HG02943 (cell line): ENCODE results near the gene IGSF21.

ENCODE experiments used
- ATAC-seq: cut with Tn5 transposase; IDR thresholded peaks from one replicate; pipeline ENCODE4 v1.9.1; 2021; ENCODE audit warnings: mild to moderate bottlenecking, low read depth, moderate library complexity; ENCODE audit not compliant: unreplicated experiment

Gene IGSF21

GRCh38 chr1:18107369-18108298 is at the start of gene IGSF21:
Gene IGSF21 (plus strand): TSS chr1:18107798. CDS start chr1:18108129, 331 bp downstream.
- no peak for ATAC-seq

- ATAC-seq, result no peak
These were observed 49.2 kb upstream of the IGSF21 start for GRCh38 chr1:18058206-18058921.

DNA sequence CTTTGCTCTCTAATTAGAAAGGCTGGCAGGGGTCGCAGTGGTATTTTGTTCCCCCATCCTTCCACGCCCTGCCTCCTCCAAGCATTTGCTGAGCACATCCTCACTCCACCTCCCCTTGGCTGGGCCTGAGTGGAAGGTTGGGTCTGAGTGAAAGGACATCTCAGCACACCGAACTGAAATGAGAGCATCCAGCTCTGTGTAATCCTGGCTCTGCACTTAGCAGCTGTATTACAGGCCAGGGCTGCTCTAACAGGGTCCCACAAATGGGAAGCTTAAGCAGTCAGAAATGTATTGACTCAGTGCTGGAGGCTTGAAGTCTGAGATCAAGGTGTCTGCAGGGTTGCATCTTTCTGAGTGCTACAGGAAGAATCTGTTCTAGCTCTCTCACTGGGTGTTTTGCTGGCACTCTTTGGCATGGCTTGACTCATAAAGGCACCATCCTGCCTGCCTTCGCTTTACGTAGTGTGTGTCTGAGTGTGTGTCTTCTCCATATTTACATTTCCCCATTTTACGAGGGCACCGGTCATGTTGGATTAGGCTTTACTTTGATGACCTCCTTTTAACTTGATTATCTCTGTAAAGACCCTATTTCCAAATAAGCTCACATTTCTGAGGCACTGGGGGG is 48.5 kb upstream of the IGSF21 start:
- no peak for ATAC-seq

GRCh38 chr1:18060366-18060765 is 47.2 kb upstream of the IGSF21 start:
- no peak for ATAC-seq

DNA sequence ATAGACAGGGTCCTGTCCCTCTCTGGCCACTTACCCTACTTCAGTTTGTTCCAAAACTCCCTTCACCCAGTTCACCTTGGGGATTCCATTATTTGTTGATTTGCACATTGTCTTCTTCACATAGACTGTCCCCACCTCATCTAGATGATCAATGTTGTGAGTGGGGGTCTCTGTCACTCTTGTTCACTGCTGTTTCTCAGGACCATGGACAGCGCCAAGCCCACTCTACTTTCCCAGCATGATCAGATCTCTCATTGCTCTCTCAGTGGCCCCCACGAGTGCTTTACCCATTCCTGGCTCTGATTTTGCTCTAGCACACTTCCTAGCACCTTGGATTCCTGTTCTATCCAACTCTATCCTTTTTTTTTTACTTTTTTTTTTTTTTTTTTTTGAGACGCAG is 45.4 kb upstream of the IGSF21 start:
- ATAC-seq, result no peak

DNA sequence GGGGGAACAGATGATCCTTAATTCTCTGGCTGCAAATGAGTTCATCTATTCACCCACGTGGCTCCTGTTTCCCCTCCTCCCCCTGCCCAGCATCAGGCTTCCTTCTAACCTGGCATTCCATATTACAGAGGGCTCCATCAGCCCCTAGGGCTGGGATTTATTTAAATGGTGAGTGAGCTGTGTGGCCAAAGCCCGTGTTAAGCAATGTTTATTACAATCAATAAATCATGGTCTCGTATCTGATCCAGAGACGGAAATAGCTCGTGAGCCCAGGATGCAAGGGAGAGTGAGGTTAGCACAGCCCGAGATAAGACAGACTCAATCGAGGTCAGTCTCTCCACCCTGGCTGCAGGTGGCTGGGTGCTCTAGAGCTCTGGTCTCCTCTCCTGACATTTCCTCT is 43.1 kb upstream of the IGSF21 start:
- ATAC-seq, result no peak

DNA sequence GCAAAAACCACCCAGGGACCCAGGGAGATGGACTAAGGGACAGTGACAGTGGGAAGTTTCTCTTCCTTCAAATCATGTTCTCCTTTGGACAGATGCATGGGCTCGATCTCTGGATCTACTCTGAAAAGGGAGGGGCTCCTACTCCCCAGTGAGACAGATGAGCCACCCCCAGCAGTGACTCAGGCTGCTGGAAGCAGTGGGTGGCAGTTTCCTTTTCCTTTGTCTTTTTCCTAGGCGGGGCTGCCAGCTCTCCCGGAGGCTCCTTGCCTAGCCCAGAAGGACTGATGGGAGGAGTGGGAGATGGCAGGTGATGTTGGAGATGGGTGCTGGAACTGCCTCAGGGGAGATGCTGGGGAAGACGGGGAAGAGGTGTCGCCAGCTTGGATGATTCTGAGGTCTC is 41.0 kb upstream of the IGSF21 start:
- no peak for ATAC-seq

- ATAC-seq, result no peak
These were observed 37.7 kb upstream of the IGSF21 start for GRCh38 chr1:18069903-18070302.

- ATAC-seq, result no peak
These were observed 35.5 kb upstream of the IGSF21 start for GRCh38 chr1:18072066-18072465.

DNA sequence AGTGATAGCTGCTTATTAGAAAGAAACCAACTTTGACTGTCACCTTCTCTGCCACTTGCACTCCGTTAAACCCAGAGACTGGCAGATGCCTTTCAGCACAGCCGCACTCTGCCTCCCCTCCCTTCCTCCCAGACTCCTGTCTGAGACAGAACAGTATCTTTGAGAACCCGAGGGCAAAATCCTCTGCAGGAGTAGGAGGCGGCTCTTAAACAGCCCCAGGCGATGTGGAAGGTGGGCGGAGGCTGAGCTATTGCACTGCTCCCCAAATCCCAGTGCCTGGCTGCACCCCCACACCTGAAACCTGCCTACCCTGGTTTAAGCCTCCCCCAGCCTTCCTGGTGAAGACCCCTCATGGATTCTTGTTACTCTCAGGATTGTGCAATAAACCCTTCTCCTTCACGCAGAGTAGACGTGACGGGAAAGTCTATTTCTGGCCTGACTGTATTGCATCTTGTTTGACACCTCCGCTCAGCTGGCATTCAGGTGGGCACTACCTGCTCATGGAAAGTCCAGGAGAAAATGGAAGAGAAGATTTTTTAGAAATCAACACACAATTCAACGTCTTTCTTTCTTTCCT is 34.4 kb upstream of the IGSF21 start:
- no peak for ATAC-seq

DNA sequence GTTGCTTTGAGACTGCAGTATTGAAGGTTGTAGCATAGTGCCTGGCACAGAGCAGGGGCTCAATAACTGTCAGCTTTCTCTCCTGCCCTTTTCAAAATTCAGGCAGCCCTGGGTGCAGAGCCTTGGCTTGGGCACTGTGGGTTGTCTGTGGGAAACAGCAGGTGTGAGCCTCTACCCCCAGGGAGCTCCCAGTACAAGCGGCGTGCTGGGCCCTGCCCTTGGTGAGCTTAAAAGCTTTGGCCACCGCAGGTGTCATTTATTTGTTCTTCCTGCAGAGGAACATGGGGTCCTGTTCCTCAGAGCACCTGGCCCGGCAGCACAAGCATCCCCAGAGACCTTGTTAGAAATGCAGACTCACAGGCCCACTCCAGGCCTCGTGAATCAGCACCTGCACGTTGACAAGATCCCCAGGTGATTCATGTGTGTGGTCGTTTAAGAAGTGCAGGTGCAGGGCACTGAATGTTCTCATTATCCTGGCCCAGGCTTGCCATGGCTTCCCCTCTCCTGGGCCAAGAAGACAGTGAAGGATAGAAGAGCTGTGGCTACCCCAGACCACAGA is 29.9 kb upstream of the IGSF21 start:
- ATAC-seq, result no peak

- no peak for ATAC-seq
These were observed 27.5 kb upstream of the IGSF21 start for GRCh38 chr1:18079941-18080735.

DNA sequence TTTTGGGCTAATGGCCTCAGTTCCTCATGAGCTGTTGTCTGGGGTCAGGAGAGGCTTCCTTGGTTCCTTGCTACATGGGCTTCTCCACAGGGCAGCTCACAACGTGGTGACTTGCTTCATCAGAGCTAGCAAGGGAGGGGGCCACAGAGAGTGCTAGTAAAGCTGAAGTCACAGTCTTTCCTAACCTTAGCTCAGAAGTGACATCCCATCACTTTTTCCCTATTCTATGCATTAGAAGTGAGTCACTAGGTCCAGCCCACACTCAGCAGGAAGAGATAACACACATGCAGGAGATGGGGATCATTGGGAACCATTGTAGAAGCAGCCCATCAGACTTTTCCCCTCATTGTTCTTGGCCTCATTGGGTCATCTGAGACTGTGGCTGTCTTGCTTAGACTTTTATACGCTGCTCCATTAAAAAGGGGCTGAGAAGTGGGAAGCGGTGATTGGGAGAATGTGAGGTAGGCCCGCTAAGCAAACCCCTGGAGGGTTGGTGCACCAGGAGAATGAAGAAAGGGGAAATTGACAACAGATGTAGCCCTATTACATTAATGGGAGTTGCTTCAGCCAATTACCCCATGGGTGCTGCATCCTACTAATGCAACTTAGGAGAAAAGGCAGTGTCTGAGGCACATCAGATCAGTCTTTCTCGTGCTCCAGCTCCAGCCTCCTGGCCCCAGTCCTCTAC is 22.1 kb upstream of the IGSF21 start:
- ATAC-seq, result no peak

DNA sequence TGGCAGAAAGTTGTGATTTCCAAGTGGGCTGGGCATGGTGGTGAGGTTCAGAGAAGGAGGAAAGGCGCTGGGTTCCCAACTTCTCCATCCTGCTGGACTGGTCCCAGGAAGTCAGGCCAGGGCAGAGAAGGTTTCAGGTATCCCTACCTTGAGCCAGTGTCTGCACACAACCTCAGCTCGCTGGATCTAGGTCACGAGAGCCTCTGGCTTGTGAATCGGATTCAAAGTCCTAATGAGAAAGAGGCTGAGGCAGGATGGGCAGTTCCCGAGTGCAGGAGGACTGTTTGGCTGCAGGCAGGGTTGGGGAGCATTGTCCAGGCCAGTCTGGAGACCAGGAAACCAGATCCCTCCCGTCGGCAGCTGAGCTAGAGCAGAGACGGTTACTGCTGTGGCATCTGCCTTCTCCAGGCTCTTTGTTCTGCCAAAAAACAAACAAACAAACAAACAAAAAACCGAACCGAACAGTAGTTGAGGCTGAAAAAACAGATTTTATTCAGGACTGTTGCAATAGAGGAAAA is 19.5 kb upstream of the IGSF21 start:
- no peak for ATAC-seq

DNA sequence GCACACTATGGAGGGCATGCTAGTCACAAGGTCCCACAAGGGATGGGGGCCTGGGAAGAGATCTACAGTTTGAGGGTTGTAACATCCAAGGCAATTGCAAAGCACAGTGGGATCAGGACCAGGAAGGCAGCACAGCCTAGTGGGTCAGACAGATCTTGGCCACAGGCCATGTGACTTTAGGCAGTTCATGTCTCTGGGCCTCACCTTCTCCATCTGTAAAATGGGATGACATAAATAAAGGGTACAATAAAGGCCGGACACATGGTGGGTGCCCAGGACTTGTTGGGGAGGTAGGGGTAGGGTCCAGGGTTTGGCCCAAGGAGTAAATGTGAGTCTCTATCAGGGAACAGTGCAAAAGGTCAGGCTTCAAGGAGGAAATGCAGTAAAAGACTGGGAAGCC is 18.1 kb upstream of the IGSF21 start:
- ATAC-seq, result no peak

- ATAC-seq, result no peak
These were observed 17.0 kb upstream of the IGSF21 start for GRCh38 chr1:18090636-18091035.

DNA sequence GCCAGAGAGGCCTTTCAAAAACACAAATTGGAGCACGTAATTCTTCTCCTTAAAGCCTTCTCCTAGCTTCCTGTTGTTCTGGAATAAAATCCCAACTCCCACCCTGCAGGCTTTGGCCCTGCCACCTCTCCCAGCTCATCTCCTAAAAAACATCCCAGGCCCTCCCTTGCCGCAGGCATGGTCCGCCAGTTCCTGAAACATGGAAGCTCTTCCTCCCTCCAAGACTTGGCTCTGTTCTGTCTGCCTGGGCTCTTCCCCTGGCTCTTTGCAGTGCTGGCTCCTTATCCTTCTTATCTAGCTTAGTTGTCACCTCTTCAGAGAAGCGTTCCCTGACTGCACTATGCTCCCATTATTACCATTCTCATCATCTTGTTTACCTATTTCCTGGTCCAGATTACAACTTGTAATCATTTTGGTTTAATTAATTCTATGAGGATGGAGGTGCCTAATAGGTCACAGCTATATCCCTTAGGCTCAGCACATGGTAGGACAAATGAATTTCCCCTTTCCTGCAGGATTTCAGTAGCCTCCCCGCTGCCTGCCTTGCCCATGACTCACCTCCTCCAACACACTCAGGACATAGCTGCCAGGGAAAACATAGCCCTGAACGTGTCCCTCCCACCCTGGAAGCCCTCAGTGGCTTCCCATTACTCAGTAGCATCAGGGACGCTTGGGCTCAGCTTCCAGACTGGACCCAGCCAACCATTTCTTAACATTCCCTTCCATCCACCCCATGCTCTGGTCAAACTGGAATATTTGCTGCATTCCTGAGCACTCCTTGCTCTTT is 15.7 kb upstream of the IGSF21 start:
- no peak for ATAC-seq

- ATAC-seq, result no peak
These were observed 14.4 kb upstream of the IGSF21 start for GRCh38 chr1:18093193-18093592.
